HepG2 (cell line): Measurements from ENCODE around the gene GPATCH8. TPM values are rescaled to one million over a fixed set of nuclear protein-coding genes. Genes with fewer than 3 reads are reported as not detected.

Experiments used
- AGO2 ChIP-seq: fragments of 200-400 bp; formaldehyde crosslinking; optimal IDR thresholded peaks from 2 replicates; pipeline ENCODE3; 2017; ENCODE audit warnings: mild to moderate bottlenecking, low read depth, low read length, moderate library complexity
- BORCS8-MEF2B ChIP-seq: sonication (generic); formaldehyde crosslinking; IDR thresholded peaks from 2 replicates; pipeline ENCODE4 v1.8.0; 2022; ENCODE audit warnings: mild to moderate bottlenecking, missing genetic modification reagents
- FOXA3 ChIP-seq: IDR thresholded peaks from 2 replicates; pipeline ENCODE4 v1.6.1; 2016; ENCODE audit warnings: missing genetic modification reagents, missing compliant biosample characterization
- GFI1 ChIP-seq: sonication (generic); formaldehyde crosslinking; IDR thresholded peaks from 2 replicates; pipeline ENCODE4 v1.5.0; 2020; ENCODE audit warnings: missing genetic modification reagents, mild to moderate bottlenecking, borderline replicate concordance
- GLI4 ChIP-seq: sonication (generic); formaldehyde crosslinking; IDR thresholded peaks from 2 replicates; pipeline ENCODE4 v1.5.1; 2020; ENCODE audit warnings: missing genetic modification reagents, mild to moderate bottlenecking, moderate library complexity, borderline replicate concordance
- GZF1 ChIP-seq: sonication (generic); formaldehyde crosslinking; IDR thresholded peaks from 2 replicates; pipeline ENCODE4 v1.5.1; 2020; ENCODE audit warnings: mild to moderate bottlenecking, missing genetic modification reagents
- HES4 ChIP-seq: sonication (generic); formaldehyde crosslinking; IDR thresholded peaks from 2 replicates; pipeline ENCODE4 v1.9.0; 2021; ENCODE audit warnings: mild to moderate bottlenecking, missing genetic modification reagents, borderline replicate concordance
- HIVEP1 ChIP-seq: sonication (generic); formaldehyde crosslinking; IDR thresholded peaks from 2 replicates; pipeline ENCODE4 v1.4.0; 2020; ENCODE audit warnings: mild to moderate bottlenecking, missing genetic modification reagents
- HMGXB3 ChIP-seq: sonication (generic); formaldehyde crosslinking; IDR thresholded peaks from 2 replicates; pipeline ENCODE4 v1.4.0; 2020; ENCODE audit warnings: missing genetic modification reagents, borderline replicate concordance
- IRF2 ChIP-seq: IDR thresholded peaks from 2 replicates; pipeline ENCODE4 v1.6.1; 2018; ENCODE audit warnings: missing genetic modification reagents, missing compliant biosample characterization
- MZF1 ChIP-seq: sonication (generic); formaldehyde crosslinking; IDR thresholded peaks from 2 replicates; pipeline ENCODE4 v1.8.1; 2023; ENCODE audit warnings: mild to moderate bottlenecking, missing genetic modification reagents, borderline replicate concordance
- RNF219 ChIP-seq: sonication (generic); formaldehyde crosslinking; IDR thresholded peaks from 2 replicates; pipeline ENCODE4 v1.5.0; 2020; ENCODE audit warnings: mild to moderate bottlenecking, missing genetic modification reagents
- TBX2 ChIP-seq: sonication (generic); formaldehyde crosslinking; IDR thresholded peaks from 2 replicates; pipeline ENCODE4 v1.5.0; 2020; ENCODE audit warnings: missing genetic modification reagents, mild to moderate bottlenecking, borderline replicate concordance
- XRCC5 ChIP-seq: fragments of 200-400 bp; formaldehyde crosslinking; optimal IDR thresholded peaks from 2 replicates; pipeline ENCODE3; 2017; ENCODE audit warnings: mild to moderate bottlenecking, low read length
- ZNF121 ChIP-seq: sonication (generic); formaldehyde crosslinking; IDR thresholded peaks from 2 replicates; pipeline ENCODE4 v1.5.0; 2020; ENCODE audit warnings: mild to moderate bottlenecking, missing genetic modification reagents
- ZNF225 ChIP-seq: sonication (generic); formaldehyde crosslinking; IDR thresholded peaks from 2 replicates; pipeline ENCODE4 v1.4.0; 2020; ENCODE audit warnings: mild to moderate bottlenecking, missing genetic modification reagents
- ZNF235 ChIP-seq: sonication (generic); formaldehyde crosslinking; IDR thresholded peaks from 2 replicates; pipeline ENCODE4 v1.8.1; 2023; ENCODE audit warnings: mild to moderate bottlenecking, missing genetic modification reagents, borderline replicate concordance
- ZNF44 ChIP-seq: sonication (generic); formaldehyde crosslinking; IDR thresholded peaks from 2 replicates; pipeline ENCODE4 v1.5.1; 2020; ENCODE audit warnings: mild to moderate bottlenecking, missing genetic modification reagents
- ZNF558 ChIP-seq: sonication (generic); formaldehyde crosslinking; IDR thresholded peaks from 2 replicates; pipeline ENCODE4 v1.9.0; 2022; ENCODE audit warnings: mild to moderate bottlenecking, missing genetic modification reagents, borderline replicate concordance
- ZNF572 ChIP-seq: sonication (generic); formaldehyde crosslinking; IDR thresholded peaks from 2 replicates; pipeline ENCODE4 v1.5.1; 2020; ENCODE audit warnings: mild to moderate bottlenecking, missing genetic modification reagents
- ZNF747 ChIP-seq: sonication (generic); formaldehyde crosslinking; IDR thresholded peaks from 2 replicates; pipeline ENCODE4 v1.8.1; 2023; ENCODE audit warnings: missing genetic modification reagents, mild to moderate bottlenecking, borderline replicate concordance
- ZNF788 ChIP-seq: sonication (generic); formaldehyde crosslinking; IDR thresholded peaks from 2 replicates; pipeline ENCODE4 v1.5.0; 2020; ENCODE audit warnings: mild to moderate bottlenecking, missing genetic modification reagents, borderline replicate concordance
- ZSCAN21 ChIP-seq: sonication (generic); formaldehyde crosslinking; IDR thresholded peaks from 2 replicates; pipeline ENCODE4 v1.8.0; 2022; ENCODE audit warnings: mild to moderate bottlenecking, missing genetic modification reagents, moderate library complexity, borderline replicate concordance
- polyA plus RNA-seq, 8 experiments: library from polyadenylated mRNA; depleted of rRNA in 3 of 8; stranded (reverse) in 7 of 8; unstranded in 1 of 8; fragments of >200 nt; fragmentation: Illumina TruSeq in 4 of 8; extraction: Trizol in 4 of 8; gene quantifications; 2 replicates each; pipeline versions ENCODE4 v1.2.1 to v1.2.3, GENCODE V29; 2011 to 2016; ENCODE audit warnings: low read depth in 4 of 8, missing spikeins in 1 of 8, mixed read lengths in 1 of 8; ENCODE audit not compliant: insufficient read depth in 1 of 8
- total RNA-seq, 5 experiments: library from RNA; depleted of rRNA; stranded (reverse); fragments of >200 nt; fragmentation: Illumina TruSeq; extraction: Trizol; gene quantifications; 2 replicates each; pipeline ENCODE4 v1.2.3, GENCODE V29; 2016; ENCODE audit warnings: low read depth in 1 of 5

Gene GPATCH8
- total and polyA plus RNA-seq, 2 of the 13 experiments (the other 11 are each of a cell fraction or from before 2014, with no cell fraction given): 20.7 to 21.5 TPM

GRCh38 chr17:44502598-44503146 lies 534 bp downstream of the GPATCH8 start (continued):
- TF ChIP-seq ZNF121: peak; percentile 55; the same call in 1 of the 2 replicates
- peak; percentile 52; the same call in 1 of the 2 replicates for TF ChIP-seq MZF1
- TF ChIP-seq RNF219: peak; percentile 73; the same call in 1 of the 2 replicates
- peak; percentile 52; the same call in 1 of the 2 replicates for TF ChIP-seq ZNF747 (CRISPR knock-in tag)
- peak; percentile 61; the same call in 1 of the 2 replicates for TF ChIP-seq GFI1 (CRISPR knock-in tag)
- TF ChIP-seq HES4 (CRISPR knock-in tag): no peak
- peak; percentile 86 for TF ChIP-seq ZNF572 (CRISPR knock-in tag)
- peak; percentile 81; the same call in 1 of the 2 replicates for TF ChIP-seq ZNF558 (CRISPR knock-in tag)
- peak; percentile 66; the same call in 1 of the 2 replicates for TF ChIP-seq HIVEP1
- TF ChIP-seq BORCS8-MEF2B (CRISPR knock-in tag): 0 out of 2 replicates have a peak, but pooled peaks have one; percentile 63
- TF ChIP-seq HMGXB3: peak; percentile 41; the same call in 1 of the 2 replicates
- peak; percentile 90 for TF ChIP-seq GLI4 (CRISPR knock-in tag)
- 0 out of 2 replicates have a peak, but pooled peaks have one; percentile 8 for TF ChIP-seq ZNF235 (CRISPR knock-in tag)
- peak; percentile 22 for TF ChIP-seq XRCC5
- 0 out of 2 replicates have a peak, but pooled peaks have one; percentile 11 for TF ChIP-seq IRF2 (CRISPR knock-in tag)
- TF ChIP-seq ZNF788 (CRISPR knock-in tag): 0 out of 2 replicates have a peak, but pooled peaks have one; percentile 15
- TF ChIP-seq ZNF225 (CRISPR knock-in tag): 0 out of 2 replicates have a peak, but pooled peaks have one; percentile 65
- peak; percentile 50 for TF ChIP-seq ZNF44 (CRISPR knock-in tag)
- peak; percentile 81 for TF ChIP-seq AGO2
- TF ChIP-seq ZSCAN21: 0 out of 2 replicates have a peak, but pooled peaks have one; percentile 1
- TF ChIP-seq TBX2 (CRISPR knock-in tag): peak; percentile 69; the same call in 1 of the 2 replicates
- TF ChIP-seq FOXA3 (CRISPR knock-in tag): no peak
- 0 out of 2 replicates have a peak, but pooled peaks have one; percentile 29 for TF ChIP-seq GZF1
